Caco-2 (cell line): ENCODE measurements around the gene APP. TPM values are rescaled to one million over a fixed set of nuclear protein-coding genes. Genes with fewer than 3 reads are reported as not detected.

Source experiments
- BruUV-seq: library from RNA; stranded (reverse); fragments of 400-500 nt; replicated peaks from 2 replicates; lab custom pipeline; 2021; lab: Mats Ljungman, UMichigan
- CTCF ChIA-PET: fragments of 300-600 bp; sonication (Branson Sonifier 250); formaldehyde crosslinking; loops from one replicate; lab custom pipeline; 2022; ENCODE audit warnings: antibody characterized with exemption; lab: Charles Lee
- POLR2A ChIA-PET: fragments of 300-600 bp; sonication (Branson Sonifier 250); formaldehyde crosslinking; loops from one replicate; lab custom pipeline; 2022; ENCODE audit warnings: antibody characterized with exemption; lab: Charles Lee
- DNase-seq, 2 experiments: peaks; one replicate each; pipeline versions ENCODE4 v3.0.0 to v3.0.0-alpha.2; 2020 to 2022
- H3K27me3 ChIP-seq: replicated peaks from 2 replicates; pipeline ENCODE4 v1.6.0; 2011; ENCODE audit warnings: low read length; ENCODE audit not compliant: control insufficient read depth, insufficient read depth
- H3K36me3 ChIP-seq: 2 replicates; pipeline ENCODE4 v1.5.1; 2011; ENCODE audit warnings: low read length; ENCODE audit not compliant: control insufficient read depth, insufficient read depth
- H3K4me1 ChIP-seq: fragments of 250-450 bp; sonication (Bioruptor Pico); 2 replicates; pipeline ENCODE4 v1.5.1; 2020; ENCODE audit warnings: mild to moderate bottlenecking
- H3K4me3 ChIP-seq: 2 replicates; pipeline ENCODE4 v1.5.1; 2011; ENCODE audit warnings: low read depth, mild to moderate bottlenecking, control low read depth, low read length
- H3K9me3 ChIP-seq: fragments of 250-450 bp; sonication (Bioruptor Pico); 2 replicates; pipeline ENCODE4 v1.5.1; 2020; ENCODE audit warnings: mild to moderate bottlenecking, moderate library complexity
- H3K27ac Mint-ChIP-seq: one replicate; pipeline ENCODE4 v1.8.0; 2022; ENCODE audit warnings: mixed read lengths; ENCODE audit not compliant: unreplicated experiment
- H3K27me3 Mint-ChIP-seq: one replicate; pipeline ENCODE4 v1.8.0; 2022; ENCODE audit warnings: mixed read lengths; ENCODE audit not compliant: insufficient read depth, unreplicated experiment
- H3K36me3 Mint-ChIP-seq: one replicate; pipeline ENCODE4 v1.8.0; 2022; ENCODE audit warnings: mild to moderate bottlenecking, mixed read lengths; ENCODE audit not compliant: insufficient read depth, unreplicated experiment
- H3K4me1 Mint-ChIP-seq: one replicate; pipeline ENCODE4 v1.8.0; 2022; ENCODE audit warnings: low read depth, mixed read lengths; ENCODE audit not compliant: unreplicated experiment
- H3K4me3 Mint-ChIP-seq: one replicate; pipeline ENCODE4 v1.8.0; 2022; ENCODE audit warnings: mild to moderate bottlenecking, moderate library complexity, mixed read lengths; ENCODE audit not compliant: unreplicated experiment
- H3K9me3 Mint-ChIP-seq: one replicate; pipeline ENCODE4 v1.8.0; 2022; ENCODE audit warnings: mixed read lengths; ENCODE audit not compliant: unreplicated experiment
- intact Hi-C: fragments of 100-400 bp; cut with micrococcal nuclease; formaldehyde crosslinking; loops from one replicate; pipeline ENCODE4 v1.10.0; 2022; ENCODE audit not compliant: unreplicated experiment
- total RNA-seq: library from RNA; stranded (reverse); gene quantifications from 2 replicates; pipeline ENCODE4 v1.2.3, GENCODE V29; 2022
- TF ChIP-seq, protein P1 (sequence below), 2 experiments: fragments of 200-600 bp in 1 of 2; IDR thresholded peaks; 1 replicate in 1 of 2; 2 replicates in 1 of 2; pipeline versions ENCODE4 v1.5.1 to v1.8.0; 2011 to 2022; ENCODE audit warnings: antibody characterized with exemption in 1 of 2, control low read depth in 1 of 2, inconsistent platforms in 1 of 2, low read depth in 1 of 2, low read length in 1 of 2, mild to moderate bottlenecking in 1 of 2, moderate library complexity in 1 of 2; ENCODE audit not compliant: insufficient read depth in 1 of 2, severe bottlenecking in 1 of 2, unreplicated experiment in 1 of 2

APP gene
- total RNA-seq, 1 experiment from 2014 or later: 331 TPM

DNA sequence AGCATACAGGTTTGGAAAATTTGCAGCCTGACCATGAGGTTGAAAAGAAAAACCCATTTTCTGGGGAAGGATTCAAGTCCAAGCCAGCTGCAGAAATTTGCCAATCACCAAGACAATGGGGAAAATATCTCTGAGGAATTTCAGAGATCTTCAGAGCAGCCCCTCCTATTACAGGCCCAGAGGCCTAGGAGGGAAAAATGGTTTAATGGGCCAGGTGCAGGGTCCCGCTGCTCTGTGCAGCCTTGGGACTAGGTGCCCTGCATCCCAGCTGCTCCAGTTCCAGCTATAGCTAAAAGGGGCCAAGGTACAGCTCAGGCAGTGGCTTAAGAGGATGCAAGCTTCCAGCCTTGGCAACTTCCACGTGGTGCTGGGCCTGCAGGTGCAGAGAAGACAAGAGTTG, 322.3 kb downstream of the APP start:
- no peak for DNase-seq
- no peaks in the 10 kb centered on the region for H3K4me1 Mint-ChIP-seq
- Histone ChIP-seq H3K4me1 (no peaks in the 10 kb centered on the region), H3K36me3 (no peaks in the 10 kb centered on the region), H3K4me3 (no peak overlapping the region), H3K27me3 (no peaks in the 10 kb centered on the region; the same call in 1 of the 2 replicates), H3K9me3 (no peaks in the 10 kb centered on the region)
- no peaks in the 10 kb centered on the region for H3K27me3 Mint-ChIP-seq
- POLR2A ChIA-PET: no interaction called here
- no TSS peak for BruUV-seq
- H3K9me3 Mint-ChIP-seq: peaks cover 13% of the 10 kb centered on the region
- no peaks in the 10 kb centered on the region for H3K36me3 Mint-ChIP-seq
- H3K4me3 Mint-ChIP-seq: no peak overlapping the region
- CTCF ChIA-PET: no interaction called here
- intact Hi-C loops: no loop called here
- no peak overlapping the region for H3K27ac Mint-ChIP-seq
- TF ChIP-seq, protein P1, sequence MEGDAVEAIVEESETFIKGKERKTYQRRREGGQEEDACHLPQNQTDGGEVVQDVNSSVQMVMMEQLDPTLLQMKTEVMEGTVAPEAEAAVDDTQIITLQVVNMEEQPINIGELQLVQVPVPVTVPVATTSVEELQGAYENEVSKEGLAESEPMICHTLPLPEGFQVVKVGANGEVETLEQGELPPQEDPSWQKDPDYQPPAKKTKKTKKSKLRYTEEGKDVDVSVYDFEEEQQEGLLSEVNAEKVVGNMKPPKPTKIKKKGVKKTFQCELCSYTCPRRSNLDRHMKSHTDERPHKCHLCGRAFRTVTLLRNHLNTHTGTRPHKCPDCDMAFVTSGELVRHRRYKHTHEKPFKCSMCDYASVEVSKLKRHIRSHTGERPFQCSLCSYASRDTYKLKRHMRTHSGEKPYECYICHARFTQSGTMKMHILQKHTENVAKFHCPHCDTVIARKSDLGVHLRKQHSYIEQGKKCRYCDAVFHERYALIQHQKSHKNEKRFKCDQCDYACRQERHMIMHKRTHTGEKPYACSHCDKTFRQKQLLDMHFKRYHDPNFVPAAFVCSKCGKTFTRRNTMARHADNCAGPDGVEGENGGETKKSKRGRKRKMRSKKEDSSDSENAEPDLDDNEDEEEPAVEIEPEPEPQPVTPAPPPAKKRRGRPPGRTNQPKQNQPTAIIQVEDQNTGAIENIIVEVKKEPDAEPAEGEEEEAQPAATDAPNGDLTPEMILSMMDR (IDR thresholded peaks at IDR 0.05; ENCODE audit: insufficient read depth in 1 of 2, low read depth in 1 of 2, low read length in 1 of 2, severe bottlenecking in 1 of 2, unreplicated experiment in 1 of 2): no peak

DNA sequence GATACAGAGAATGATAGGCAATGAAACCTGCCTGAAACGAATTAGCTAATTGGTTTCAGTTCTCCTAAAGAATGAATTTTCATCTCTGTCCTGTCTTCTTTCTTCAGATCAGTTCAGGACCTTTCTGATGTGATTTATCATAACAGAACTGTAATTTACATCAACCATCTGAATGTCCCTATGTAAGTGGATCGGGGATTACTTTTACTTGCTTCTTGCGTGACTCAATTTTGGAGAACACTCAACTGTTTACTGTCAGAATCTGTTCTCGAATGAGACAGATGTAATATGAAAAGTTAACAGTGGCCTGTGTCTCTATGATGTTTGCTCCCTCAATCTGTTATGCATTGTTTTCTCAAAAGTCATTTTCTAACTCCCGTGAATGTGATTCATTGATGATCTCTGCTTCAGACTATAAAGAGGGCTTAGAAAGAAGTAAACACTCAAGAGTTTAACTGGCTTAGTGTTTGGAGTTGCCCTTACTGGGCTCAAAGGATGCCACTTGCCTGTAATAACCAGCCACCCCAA, 324.8 kb downstream of the APP start:
- no peaks in the 10 kb centered on the region for H3K9me3 ChIP-seq
- ChIA-PET POLR2A (no interaction called here), CTCF (no interaction called here)
- H3K27me3 Mint-ChIP-seq: no peaks in the 10 kb centered on the region
- DNase-seq: no peak
- no peaks in the 10 kb centered on the region for H3K36me3 ChIP-seq
- no peak overlapping the region for H3K27ac Mint-ChIP-seq
- H3K4me1 Mint-ChIP-seq: no peaks in the 10 kb centered on the region
- TF ChIP-seq, protein P1 (IDR thresholded peaks at IDR 0.05; ENCODE audit: insufficient read depth in 1 of 2, low read depth in 1 of 2, low read length in 1 of 2, severe bottlenecking in 1 of 2, unreplicated experiment in 1 of 2): no peak
- no peaks in the 10 kb centered on the region for H3K27me3 ChIP-seq
- H3K4me1 ChIP-seq: no peaks in the 10 kb centered on the region
- intact Hi-C loops: no loop called here
- no peak overlapping the region for H3K4me3 ChIP-seq
- no TSS peak for BruUV-seq
- no peaks in the 10 kb centered on the region for H3K36me3 Mint-ChIP-seq
- no peak overlapping the region for H3K4me3 Mint-ChIP-seq
- H3K9me3 Mint-ChIP-seq: peaks cover 13% of the 10 kb centered on the region

DNA sequence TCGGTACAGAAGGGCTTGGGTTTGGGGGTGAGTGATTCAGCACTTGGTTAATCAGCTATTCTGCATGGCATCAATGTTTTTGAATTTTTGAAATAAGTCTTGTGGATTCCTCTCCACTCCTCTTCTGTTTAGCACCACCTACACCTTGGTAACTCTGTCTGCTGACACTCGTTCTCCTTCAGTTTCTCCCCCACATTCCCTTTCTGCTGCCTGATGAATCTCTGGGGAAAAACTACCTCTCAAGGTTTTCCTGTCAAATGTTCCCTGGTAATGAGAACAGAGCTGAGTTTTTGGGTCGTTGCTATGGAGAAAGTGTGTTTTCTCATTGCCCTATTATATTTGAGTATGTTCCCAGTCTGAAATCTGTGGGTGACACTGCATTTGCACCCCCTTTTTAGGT, 327.6 kb downstream of the APP start:
- BruUV-seq: no TSS peak
- no peaks in the 10 kb centered on the region for H3K4me1 Mint-ChIP-seq
- H3K9me3 ChIP-seq: no peaks in the 10 kb centered on the region
- H3K27me3 ChIP-seq: no peaks in the 10 kb centered on the region
- H3K27me3 Mint-ChIP-seq: no peaks in the 10 kb centered on the region
- intact Hi-C loops: no loop called here
- H3K4me1 ChIP-seq: no peaks in the 10 kb centered on the region
- ChIA-PET POLR2A (no interaction called here), CTCF (no interaction called here)
- H3K36me3 ChIP-seq: no peaks in the 10 kb centered on the region
- H3K4me3 Mint-ChIP-seq: no peak overlapping the region
- peaks cover 9% of the 10 kb centered on the region for H3K9me3 Mint-ChIP-seq
- H3K4me3 ChIP-seq: no peak overlapping the region
- DNase-seq: no peak
- TF ChIP-seq, protein P1 (IDR thresholded peaks at IDR 0.05; ENCODE audit: insufficient read depth in 1 of 2, low read depth in 1 of 2, low read length in 1 of 2, severe bottlenecking in 1 of 2, unreplicated experiment in 1 of 2): no peak
- no peak overlapping the region for H3K27ac Mint-ChIP-seq
- no peaks in the 10 kb centered on the region for H3K36me3 Mint-ChIP-seq
